H9 (cell line): ENCODE results near the gene PRSS22. TPM values are rescaled to one million over a fixed set of nuclear protein-coding genes. Genes with fewer than 3 reads are reported as not detected.

Experiments used
- DNase-seq: peaks from one replicate; pipeline ENCODE4 v3.0.0-alpha.2; 2017
- H2AFZ ChIP-seq: one replicate; pipeline ENCODE4 v1.6.1; 2013; ENCODE audit warnings: mild to moderate bottlenecking, low read length, control low read depth, moderate library complexity
- H2AK5ac ChIP-seq: 2 replicates; pipeline ENCODE4 v1.6.1; 2013; ENCODE audit warnings: low read length, control low read depth, mixed read lengths; ENCODE audit not compliant: insufficient read length
- H2BK120ac ChIP-seq: one replicate; pipeline ENCODE4 v1.6.1; 2013; ENCODE audit warnings: low read depth, mild to moderate bottlenecking, low read length, control low read depth, inconsistent platforms; ENCODE audit not compliant: poor library complexity, severe bottlenecking
- H2BK12ac ChIP-seq: 2 replicates; pipeline ENCODE4 v1.6.1; 2013; ENCODE audit warnings: low read length, control low read depth, mixed read lengths, low read depth; ENCODE audit not compliant: insufficient read length
- H2BK15ac ChIP-seq: 2 replicates; pipeline ENCODE4 v1.6.1; 2013; ENCODE audit warnings: low read depth, low read length, control low read depth
- H2BK20ac ChIP-seq: one replicate; pipeline ENCODE4 v1.6.1; 2013; ENCODE audit warnings: low read depth, mild to moderate bottlenecking, low read length, control low read depth, inconsistent platforms; ENCODE audit not compliant: poor library complexity, severe bottlenecking
- H2BK5ac ChIP-seq: 2 replicates; pipeline ENCODE4 v1.6.1; 2013; ENCODE audit warnings: low read length, control low read depth, mixed read lengths; ENCODE audit not compliant: insufficient read length
- H3K14ac ChIP-seq: 2 replicates; pipeline ENCODE4 v1.6.1; 2013; ENCODE audit warnings: low read length, control low read depth; ENCODE audit not compliant: insufficient read depth
- H3K18ac ChIP-seq: 2 replicates; pipeline ENCODE4 v1.6.1; 2013; ENCODE audit warnings: low read depth, mild to moderate bottlenecking, mixed read lengths, low read length, control low read depth; ENCODE audit not compliant: insufficient read length
- H3K23ac ChIP-seq: 2 replicates; pipeline ENCODE4 v1.6.1; 2013; ENCODE audit warnings: low read length, control low read depth, mixed read lengths, low read depth; ENCODE audit not compliant: insufficient read length
- H3K23me2 ChIP-seq: 2 replicates; pipeline ENCODE4 v1.6.1; 2013; ENCODE audit warnings: low read depth, mild to moderate bottlenecking, mixed read lengths, low read length, control low read depth; ENCODE audit not compliant: insufficient read length, poor library complexity, severe bottlenecking
- H3K27ac ChIP-seq: 2 replicates; pipeline ENCODE4 v1.5.1; 2013; ENCODE audit warnings: low read length, control low read depth, mixed read lengths, low read depth; ENCODE audit not compliant: insufficient read length
- H3K27me3 ChIP-seq: 2 replicates; pipeline ENCODE4 v1.6.1; 2013; ENCODE audit warnings: low read length, control low read depth, inconsistent platforms; ENCODE audit not compliant: insufficient read depth
- H3K4ac ChIP-seq: 2 replicates; pipeline ENCODE4 v1.6.1; 2013; ENCODE audit warnings: low read depth, mild to moderate bottlenecking, control low read depth, inconsistent platforms, low read length, moderate library complexity
- H3K4me1 ChIP-seq: 2 replicates; pipeline ENCODE4 v1.6.1; 2013; ENCODE audit warnings: low read length, control low read depth, inconsistent platforms; ENCODE audit not compliant: insufficient read depth
- H3K4me2 ChIP-seq: 2 replicates; pipeline ENCODE4 v1.6.1; 2013; ENCODE audit warnings: low read length, control low read depth, mixed read lengths; ENCODE audit not compliant: insufficient read length, insufficient read depth
- H3K56ac ChIP-seq: 2 replicates; pipeline ENCODE4 v1.6.1; 2013; ENCODE audit warnings: low read depth, mild to moderate bottlenecking, mixed read lengths, low read length, control low read depth; ENCODE audit not compliant: insufficient read length
- H3K79me1 ChIP-seq: 2 replicates; pipeline ENCODE4 v1.6.1; 2013; ENCODE audit warnings: low read depth, mild to moderate bottlenecking, moderate library complexity, low read length, control low read depth, inconsistent platforms; ENCODE audit not compliant: insufficient read depth, poor library complexity, severe bottlenecking
- H3K79me2 ChIP-seq: 2 replicates; pipeline ENCODE4 v1.6.1; 2013; ENCODE audit warnings: low read length, control low read depth, inconsistent platforms; ENCODE audit not compliant: insufficient read depth
- H3K9ac ChIP-seq: 2 replicates; pipeline ENCODE4 v1.6.1; 2013; ENCODE audit warnings: low read length, control low read depth, mixed read lengths; ENCODE audit not compliant: insufficient read length; ENCODE audit errors: extremely low read depth
- H3K9me3 ChIP-seq: one replicate; pipeline ENCODE4 v1.6.1; 2013; ENCODE audit warnings: low read depth, low read length, inconsistent platforms; ENCODE audit not compliant: control insufficient read depth
- H3T11ph ChIP-seq: one replicate; pipeline ENCODE4 v1.6.1; 2013; ENCODE audit warnings: mild to moderate bottlenecking, low read length, control low read depth, inconsistent platforms
- H4K20me1 ChIP-seq: one replicate; pipeline ENCODE4 v1.6.1; 2013; ENCODE audit not compliant: control insufficient read depth, insufficient read length, insufficient read depth
- H4K5ac ChIP-seq: 2 replicates; pipeline ENCODE4 v1.6.1; 2013; ENCODE audit warnings: low read depth, mild to moderate bottlenecking, mixed read lengths, low read length, control low read depth; ENCODE audit not compliant: insufficient read length
- H4K8ac ChIP-seq: replicated peaks from 2 replicates; pipeline ENCODE4 v1.6.1; 2013; ENCODE audit warnings: low read length, control low read depth, mixed read lengths, low read depth; ENCODE audit not compliant: insufficient read length
- H4K91ac ChIP-seq: 2 replicates; pipeline ENCODE4 v1.6.1; 2013; ENCODE audit warnings: low read depth, mild to moderate bottlenecking, moderate library complexity, mixed read lengths, low read length, control low read depth; ENCODE audit not compliant: insufficient read length
- H3K27ac Mint-ChIP-seq, 3 experiments: 2 replicates in 2 of 3; 3 replicates in 1 of 3; pipeline ENCODE4 v1.8.0; 2020 to 2021; ENCODE audit warnings: mixed read lengths in 3 of 3, mild to moderate bottlenecking in 1 of 3, moderate library complexity in 1 of 3
- H3K27me3 Mint-ChIP-seq: 2 replicates; pipeline ENCODE4 v1.8.0; 2021; ENCODE audit warnings: low read depth, mild to moderate bottlenecking, moderate library complexity, mixed read lengths
- H3K36me3 Mint-ChIP-seq, 3 experiments: 2 replicates in 2 of 3; 3 replicates in 1 of 3; pipeline ENCODE4 v1.8.0; 2020 to 2021; ENCODE audit warnings: low read depth in 3 of 3, mixed read lengths in 3 of 3; ENCODE audit not compliant: insufficient read depth in 1 of 3
- H3K4me1 Mint-ChIP-seq, 2 experiments: 2 replicates each; pipeline ENCODE4 v1.8.0; 2020; ENCODE audit warnings: mixed read lengths in 2 of 2
- H3K4me3 Mint-ChIP-seq, 2 experiments: 2 replicates in 1 of 2; 3 replicates in 1 of 2; pipeline ENCODE4 v1.8.0; 2020 to 2021; ENCODE audit warnings: mild to moderate bottlenecking in 2 of 2, mixed read lengths in 2 of 2, moderate library complexity in 1 of 2
- H3K9me3 Mint-ChIP-seq, 2 experiments: 2 replicates in 1 of 2; 3 replicates in 1 of 2; pipeline ENCODE4 v1.8.0; 2020; ENCODE audit warnings: mild to moderate bottlenecking in 2 of 2, mixed read lengths in 2 of 2, moderate library complexity in 1 of 2
- CTCF ChIP-seq: fragments of 200-600 bp; sonication (generic); conservative IDR thresholded peaks from 3 replicates; pipeline ENCODE4 v1.8.0; 2021; ENCODE audit warnings: antibody characterized with exemption, mild to moderate bottlenecking
- WGBS: extraction: QIAGEN DNeasy Blood & Tissue Kit; methylation state at CpG from one replicate; pipeline ENCODE4 v1.1.7; 2013; ENCODE audit warnings: missing lambda C conversion rate, low lambda C conversion rate, mixed read lengths; ENCODE audit not compliant: insufficient read length; ENCODE audit errors: extremely low coverage; 5-methylcytosine and 5-hydroxymethylcytosine counted together
- total RNA-seq: library from RNA; stranded (reverse); gene quantifications from 2 replicates; pipeline ENCODE4 v1.2.1, GENCODE V29; 2021

PRSS22 gene
- total RNA-seq, 1 experiment from 2014 or later, result 1.9 TPM

DNA sequence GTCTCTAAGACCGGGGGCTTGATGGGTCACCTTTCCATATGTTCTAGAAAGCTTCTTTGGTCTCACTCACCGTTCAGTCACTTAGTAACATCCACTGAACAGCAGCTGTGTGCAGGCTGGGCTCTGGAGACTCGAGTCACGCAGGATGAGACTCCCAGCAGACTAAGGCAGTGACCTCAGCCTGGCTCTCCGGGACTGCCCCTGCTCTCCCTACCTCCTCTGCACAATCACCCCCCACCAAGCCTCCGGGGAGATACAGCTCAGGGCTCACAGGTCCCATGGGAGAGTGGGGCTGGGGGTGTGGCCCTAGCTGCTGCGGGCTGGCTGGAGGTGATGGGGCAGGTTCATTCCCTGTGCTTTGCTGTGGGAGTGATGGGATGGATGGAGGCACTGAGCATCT lies 39.1 kb upstream of the PRSS22 start:
- Histone ChIP-seq H3K56ac (no peak overlapping the region), H3K18ac (no peak overlapping the region), H4K5ac (no peak overlapping the region), H3K27me3 (no peaks in the 10 kb centered on the region), H2AFZ (no peak overlapping the region), H4K20me1 (peaks cover 2% of the 10 kb centered on the region), H3K9me3 (no peaks in the 10 kb centered on the region), H3K4me1 (no peaks in the 10 kb centered on the region), H3K23ac (no peak overlapping the region), H3K4ac (no peak overlapping the region), H2BK15ac (no peak overlapping the region), H3K4me2 (no peak overlapping the region), H3K23me2 (no peaks in the 10 kb centered on the region), H2BK5ac (no peak overlapping the region), H3K27ac (no peak overlapping the region), H2BK20ac (no peak overlapping the region), H4K91ac (no peak overlapping the region), H3K79me2 (no peaks in the 10 kb centered on the region), H3K14ac (no peak overlapping the region), H2BK12ac (no peak overlapping the region), H3K9ac (no peak overlapping the region), H3T11ph (no peak overlapping the region), H4K8ac (no peak overlapping the region), H2BK120ac (no peak overlapping the region), H2AK5ac (no peak overlapping the region), H3K79me1 (no peaks in the 10 kb centered on the region)
- no peaks in the 10 kb centered on the region; the same call in 1 of the 2 replicates for H3K27me3 Mint-ChIP-seq
- TF ChIP-seq CTCF, result no peak
- H3K4me3 Mint-ChIP-seq, result 0 out of 5 replicates have a peak overlapping the region, but pooled peaks of 1 of the 2 experiments have one; percentile 23
- H3K9me3 Mint-ChIP-seq, result no peaks in the 10 kb centered on the region
- DNase-seq, result no peak
- no peaks in the 10 kb centered on the region for H3K4me1 Mint-ChIP-seq
- no peaks in the 10 kb centered on the region; a peak in 1 of 7 replicates for H3K36me3 Mint-ChIP-seq
- H3K27ac Mint-ChIP-seq, result no peak overlapping the region
- no CpG with 5 or more reads among the region's 7 CpGs for WGBS
